Bronchial epithelial cell (primary cell): Measurements from ENCODE around the gene APOL5. TPM values are rescaled to one million over a fixed set of nuclear protein-coding genes. Genes with fewer than 3 reads are reported as not detected.

Experiments used
- DNase-seq: peaks from one replicate; pipeline ENCODE4 v3.0.0-alpha.2; 2010; ENCODE audit warnings: low read depth
- FAIRE-seq: peaks from 2 replicates; lab custom pipeline; 2011; peaks lifted over from hg19 to GRCh38; lab: Jason Lieb, UNC
- H3K27me3 ChIP-seq: 2 replicates; pipeline ENCODE4 v1.5.1; 2011; ENCODE audit warnings: low read length; ENCODE audit not compliant: control insufficient read depth, insufficient read depth
- H3K36me3 ChIP-seq: 2 replicates; pipeline ENCODE4 v1.5.1; 2011; ENCODE audit warnings: low read length; ENCODE audit not compliant: control insufficient read depth, insufficient read depth
- H3K4me3 ChIP-seq: 2 replicates; pipeline ENCODE4 v1.5.1; 2011; ENCODE audit warnings: mild to moderate bottlenecking, low read depth, low read length, control low read depth
- CTCF ChIP-seq: IDR thresholded peaks from 2 replicates; pipeline ENCODE4 v1.5.1; 2011; ENCODE audit warnings: mild to moderate bottlenecking, moderate library complexity, low read length, control low read depth, inconsistent platforms; ENCODE audit not compliant: insufficient read depth, severe bottlenecking
- total RNA-seq: library from RNA; depleted of rRNA; stranded (reverse); fragments of >200 nt; gene quantifications from 2 replicates; pipeline ENCODE4 v1.2.1, GENCODE V29; 2014

Gene APOL5
- total RNA-seq, 1 donor from 2014 or later = not detected

- DNase-seq (peak; percentile 38), FAIRE-seq (no peak)
- H3K27me3 ChIP-seq = no peaks in the 10 kb centered on the region
- peaks cover 4% of the 10 kb centered on the region for H3K36me3 ChIP-seq
- no peak for TF ChIP-seq CTCF
- no peak overlapping the region for H3K4me3 ChIP-seq
Observed at GRCh38 chr22:35754761-35755160, 37.1 kb downstream of the APOL5 start.

- H3K4me3 ChIP-seq = no peak overlapping the region
- DNase-seq (no peak), FAIRE-seq (no peak)
- H3K27me3 ChIP-seq = no peaks in the 10 kb centered on the region
- no peak for TF ChIP-seq CTCF
- peaks cover 6% of the 10 kb centered on the region for H3K36me3 ChIP-seq
Observed at GRCh38 chr22:35756722-35757121, 39.0 kb downstream of the APOL5 start.

GRCh38 chr22:35758394-35758793 lies 40.7 kb downstream of the APOL5 start:
- Histone ChIP-seq H3K27me3 (no peaks in the 10 kb centered on the region), H3K36me3 (peaks cover 3% of the 10 kb centered on the region), H3K4me3 (no peak overlapping the region)
- no peak for DNase-seq
- TF ChIP-seq CTCF = no peak
- no peak for FAIRE-seq

- FAIRE-seq (no peak), DNase-seq (no peak)
- no peak for TF ChIP-seq CTCF
- H3K4me3 ChIP-seq = no peak overlapping the region
- H3K27me3 ChIP-seq = no peaks in the 10 kb centered on the region
- peaks cover 4% of the 10 kb centered on the region for H3K36me3 ChIP-seq
Observed at GRCh38 chr22:35761037-35761436, 43.4 kb downstream of the APOL5 start.

GRCh38 chr22:35766654-35767580 lies 49.2 kb downstream of the APOL5 start:
- TF ChIP-seq CTCF = no peak
- H3K36me3 ChIP-seq = peaks cover 2% of the 10 kb centered on the region
- no peak for FAIRE-seq

More at GRCh38 chr22:35766654-35767580, 49.2 kb downstream of the APOL5 start:
- Histone ChIP-seq H3K27me3 (no peaks in the 10 kb centered on the region), H3K4me3 (no peak overlapping the region)
- DNase-seq = peak; percentile 25
